ENCODE measurements around the gene ACKR2.
"Not testable (repeated sequence)": the region's sequence is repeated elsewhere in the genome, so short reads cannot be mapped to it uniquely, and the experiment has no call there.

The ACKR2 gene

GRCh38 chr3:42801784-42802183 is 7.5 kb upstream of the ACKR2 start:
- no peak for DNase-seq (ENCODE audit: low spot score)

DNA sequence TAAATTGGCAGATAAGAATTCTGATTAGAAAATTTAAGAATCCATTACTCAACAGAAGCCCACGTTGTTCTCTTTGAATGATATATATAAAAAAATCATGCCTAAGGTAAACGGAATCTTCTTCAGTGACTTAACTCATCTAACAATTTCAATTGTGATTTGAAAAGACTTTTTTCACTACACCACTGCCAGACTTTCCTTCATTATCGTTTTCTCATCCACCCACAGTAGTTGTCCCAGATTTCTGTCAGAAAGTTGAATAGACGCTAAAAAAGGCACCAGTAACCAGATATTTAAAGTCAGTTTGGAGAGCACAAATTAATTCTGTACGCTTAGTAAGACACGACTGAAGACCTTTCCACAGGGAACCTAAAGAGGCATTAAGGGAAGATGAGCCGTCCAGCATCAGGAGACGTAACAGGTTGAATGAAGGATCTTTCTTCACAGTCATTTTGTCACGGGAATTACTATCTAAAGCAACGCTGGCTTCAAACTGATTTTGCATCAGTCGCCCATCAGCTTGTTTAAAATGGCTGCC is 6.3 kb upstream of the ACKR2 start:
- no peak for DNase-seq (ENCODE audit: low spot score)

GRCh38 chr3:42803414-42804105 is 5.7 kb upstream of the ACKR2 start:
- DNase-seq (ENCODE audit: low spot score) = peak; percentile 45

DNA sequence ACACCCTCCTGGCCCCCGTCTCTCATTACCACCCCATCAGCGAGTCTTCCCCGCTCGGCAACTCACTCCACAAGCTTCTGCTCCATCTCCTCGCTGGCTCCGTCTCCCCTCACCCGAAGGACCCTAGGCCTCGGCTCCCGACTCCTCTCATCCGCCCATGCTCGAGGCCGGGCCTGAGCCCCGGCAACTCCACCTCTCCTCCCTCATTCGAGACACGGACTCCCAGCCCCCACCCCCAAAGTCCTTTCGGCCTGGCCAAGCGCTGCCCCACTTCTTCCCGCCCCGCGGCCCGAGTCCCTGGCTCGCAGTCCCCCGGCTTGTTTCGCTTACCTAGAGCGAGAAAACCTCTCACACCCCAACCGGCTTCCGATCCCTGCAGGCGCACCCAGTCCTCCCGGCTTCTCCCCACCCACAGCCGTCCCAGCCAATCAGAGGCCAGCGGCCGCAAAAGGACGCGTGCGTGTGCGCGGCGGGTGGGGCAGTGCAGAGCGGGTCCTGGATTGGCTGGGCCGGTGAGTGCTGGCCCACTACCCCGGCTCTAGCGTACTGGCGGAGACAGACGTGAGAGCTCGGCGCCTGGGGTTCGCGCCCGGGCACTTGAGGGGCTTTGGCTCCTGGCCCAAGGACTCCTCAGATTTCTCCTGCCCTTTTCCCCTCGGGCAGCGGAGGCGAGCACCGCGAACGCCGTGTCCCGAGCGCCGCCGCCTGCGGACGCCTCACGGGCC is 5.0 kb upstream of the ACKR2 start, which contains the start of gene HIGD1A:
TSS of gene HIGD1A (minus strand) at position 385 of the 725 bp plus-strand sequence. CDS start 10,237 bp downstream, outside the sequence.
- peak; percentile 97 for DNase-seq (ENCODE audit: low spot score)

- no peak for DNase-seq (ENCODE audit: low spot score)
These were observed 4.5 kb upstream of the ACKR2 start for GRCh38 chr3:42804831-42805132.

DNA sequence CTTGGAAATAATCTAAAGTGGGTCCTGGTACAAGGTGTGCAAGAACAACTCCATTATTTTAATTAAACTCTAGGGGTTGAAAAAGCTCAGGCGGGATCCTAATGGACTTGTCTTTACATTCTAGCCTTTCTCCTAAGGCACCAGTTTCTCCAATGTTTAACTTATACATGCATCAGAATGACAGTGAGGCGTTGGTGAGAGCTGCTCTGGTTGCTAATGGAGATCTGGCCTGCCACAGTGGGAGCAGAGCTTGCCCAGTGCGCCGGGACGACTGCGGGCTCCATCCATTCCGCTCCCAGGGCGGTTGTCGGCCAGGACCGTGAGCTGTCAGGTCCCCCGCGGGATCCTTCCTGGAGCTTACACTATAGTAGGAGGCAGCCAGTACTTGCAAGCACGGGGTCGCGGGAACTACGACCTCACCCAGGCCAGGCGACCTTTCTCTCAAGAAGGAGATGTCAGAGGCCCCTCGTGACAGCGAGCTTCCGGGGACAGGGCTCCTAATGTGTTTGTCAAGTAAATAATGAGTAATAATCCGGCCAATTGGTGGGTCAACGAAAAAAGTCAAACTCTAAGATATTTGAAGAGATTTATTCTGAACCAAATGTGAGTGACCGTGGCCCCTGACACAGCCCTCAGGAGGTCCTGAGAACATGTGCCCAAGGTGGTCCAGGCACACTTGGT is 4.0 kb upstream of the ACKR2 start:
- DNase-seq (ENCODE audit: low spot score) = peak; percentile 30

DNA sequence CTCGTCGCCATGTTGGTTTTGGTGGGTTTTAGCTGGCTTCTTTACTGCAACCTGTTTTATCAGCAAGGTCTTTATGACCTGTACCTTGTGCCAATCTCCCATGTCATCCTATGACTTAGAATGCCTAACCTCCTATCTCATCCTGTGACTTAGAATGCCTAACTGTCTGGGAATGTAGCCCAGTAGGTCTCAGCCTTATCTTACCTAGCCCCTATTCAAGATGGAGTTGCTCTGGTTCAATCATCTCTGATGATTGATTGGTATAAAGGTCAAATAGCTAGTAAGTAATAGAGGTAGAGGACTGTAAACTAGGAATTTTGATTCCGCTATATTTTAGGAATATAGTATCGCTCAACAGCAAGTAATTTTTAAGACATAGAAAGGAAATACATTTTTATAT is 1.3 kb upstream of the ACKR2 start:
- no peak for DNase-seq (ENCODE audit: low spot score)

GRCh38 chr3:42810706-42811105 is 1.5 kb downstream of the ACKR2 start:
- not testable (repeated sequence) for DNase-seq (ENCODE audit: low spot score)

- DNase-seq (ENCODE audit: low spot score) = peak; percentile 12
These were observed 2.1 kb downstream of the ACKR2 start for GRCh38 chr3:42811118-42811883.

GRCh38 chr3:42814246-42814645 is 5.0 kb downstream of the ACKR2 start:
- no peak for DNase-seq (ENCODE audit: low spot score)

DNA sequence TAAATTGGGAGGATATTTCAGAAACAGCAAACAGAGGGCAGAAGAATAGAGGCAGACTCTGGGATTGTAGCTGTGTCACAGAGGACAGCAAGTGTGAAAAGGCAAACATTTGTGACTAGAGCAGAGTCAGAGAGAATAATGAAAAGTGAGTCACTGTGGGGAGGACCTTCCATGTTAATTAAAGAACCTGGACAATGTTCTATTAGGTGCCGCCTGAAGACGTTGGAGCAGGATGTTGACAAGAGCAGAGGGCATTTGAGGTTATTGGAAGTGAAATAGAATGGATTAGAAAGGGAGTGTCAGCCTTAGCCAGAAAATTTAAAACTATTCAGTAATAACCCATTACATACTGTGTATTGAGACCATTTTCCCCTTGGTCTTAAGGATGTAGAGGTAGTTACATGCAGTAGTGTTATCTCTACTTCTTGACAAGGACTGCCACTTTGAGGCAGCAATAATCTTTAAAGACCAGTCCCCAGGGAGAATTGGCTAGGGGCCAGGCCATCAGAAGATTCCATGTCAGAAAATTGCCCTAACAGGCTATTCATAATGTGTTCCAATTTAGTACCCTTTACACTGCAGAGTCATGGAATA is 5.8 kb downstream of the ACKR2 start:
- no peak for DNase-seq (ENCODE audit: low spot score)

GRCh38 chr3:42815826-42816225 is 6.6 kb downstream of the ACKR2 start:
- no peak for DNase-seq (ENCODE audit: low spot score)

DNA sequence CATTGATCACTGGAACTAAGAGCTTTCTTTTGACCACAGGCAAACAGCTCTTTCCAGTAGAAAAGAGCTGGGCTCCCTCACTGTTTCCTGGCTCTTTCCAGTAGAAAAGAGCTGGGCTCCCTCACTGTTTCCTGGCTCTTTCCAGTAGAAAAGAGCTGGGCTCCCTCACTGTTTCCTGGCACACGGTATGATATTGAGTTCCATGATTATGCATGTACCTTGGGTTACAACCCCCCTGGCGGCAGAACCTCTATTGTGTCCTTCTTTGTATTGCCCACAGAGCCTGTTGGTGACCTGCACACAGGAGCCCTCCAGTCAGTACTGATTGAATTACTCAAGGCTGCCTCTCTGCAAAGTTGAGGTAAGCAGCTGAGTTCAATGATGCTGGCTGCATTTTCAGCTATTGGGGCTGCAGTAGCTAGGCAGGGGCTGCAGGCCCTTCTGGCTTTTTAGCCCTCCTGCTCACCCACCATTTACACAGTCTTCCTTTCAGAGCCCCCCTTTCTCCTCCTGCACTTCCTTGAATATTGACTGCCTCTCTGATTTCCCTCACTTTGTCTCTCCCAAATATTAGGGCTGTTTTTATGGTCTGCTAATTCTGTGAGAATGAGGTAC is 10.2 kb downstream of the ACKR2 start:
- no peak for DNase-seq (ENCODE audit: low spot score)

DNA sequence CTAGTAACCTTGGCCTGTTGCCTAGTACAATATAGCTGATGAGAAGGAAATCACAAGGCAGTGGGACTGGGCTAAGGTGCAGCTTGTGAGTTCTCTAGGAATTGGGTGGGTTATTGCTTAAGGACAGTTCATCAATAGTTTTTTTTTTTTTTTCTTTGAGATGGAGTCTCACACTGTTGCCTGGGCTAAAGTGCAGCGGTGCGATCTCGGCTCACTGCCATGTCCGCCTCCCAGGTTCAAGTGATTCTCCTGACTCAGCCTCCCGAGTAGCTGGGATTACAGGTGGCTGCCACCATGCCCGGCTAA is 11.5 kb downstream of the ACKR2 start:
- DNase-seq (ENCODE audit: low spot score) = no peak

DNA sequence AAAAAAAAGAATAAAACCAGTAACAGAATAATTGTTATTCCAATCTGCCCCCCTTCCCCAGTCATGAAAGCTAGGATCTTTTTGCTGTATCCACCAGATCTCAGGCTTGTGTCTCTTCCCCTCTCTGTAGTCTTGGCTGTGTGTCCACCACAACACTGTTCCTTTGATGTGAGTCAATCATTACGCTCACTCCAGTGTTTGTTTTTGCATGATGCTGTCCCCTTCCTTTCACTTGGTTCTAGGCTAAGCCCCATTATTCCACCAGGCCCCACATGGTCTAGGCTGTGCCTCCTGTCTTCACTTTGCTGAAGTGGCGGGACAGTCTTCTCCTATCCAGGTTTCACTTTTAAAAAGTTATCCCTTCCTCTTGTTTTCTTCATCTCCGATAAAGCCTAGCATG is 13.6 kb downstream of the ACKR2 start:
- DNase-seq (ENCODE audit: low spot score) = no peak

DNA sequence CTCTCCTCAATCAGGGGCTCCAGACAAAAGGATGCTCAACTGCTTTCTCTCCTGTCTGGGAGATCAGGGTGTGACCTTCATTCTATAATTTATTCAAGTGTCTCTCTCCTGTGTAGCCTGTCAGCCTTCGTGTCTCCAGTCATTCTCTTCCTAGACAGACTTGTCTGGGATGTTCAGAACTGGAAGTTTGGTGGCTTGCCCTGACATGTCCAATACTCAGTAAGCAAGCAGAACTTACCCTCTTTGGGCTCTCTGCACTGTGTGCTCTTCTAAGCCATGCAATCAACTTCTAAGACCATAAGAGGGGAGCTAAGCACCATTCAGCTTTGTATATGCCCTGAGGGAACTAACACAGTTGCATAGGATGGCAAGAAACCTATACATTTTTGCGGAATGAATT is 14.1 kb downstream of the ACKR2 start:
- no peak for DNase-seq (ENCODE audit: low spot score)

DNA sequence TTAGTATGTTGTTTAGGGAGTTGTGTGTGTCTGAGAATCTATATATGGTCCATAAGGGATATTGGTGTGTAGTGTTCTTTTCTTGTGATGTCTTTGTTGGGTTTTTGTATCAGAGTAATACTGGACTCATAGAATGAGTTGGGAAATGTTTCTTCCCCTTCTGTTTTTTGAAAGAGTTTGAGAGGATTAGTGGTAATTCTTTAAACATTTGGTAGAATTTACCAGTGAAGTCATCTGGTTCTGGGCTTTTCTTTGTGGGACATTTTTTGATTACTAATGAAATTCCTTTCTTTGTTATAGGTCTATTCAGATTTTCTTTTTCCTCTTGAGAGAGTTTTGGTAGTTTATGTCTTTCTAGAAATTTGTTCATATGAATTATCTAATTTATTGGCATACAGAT is 16.9 kb downstream of the ACKR2 start:
- DNase-seq (ENCODE audit: low spot score) = no peak

- DNase-seq (ENCODE audit: low spot score) = no peak
These were observed 17.8 kb downstream of the ACKR2 start for GRCh38 chr3:42827023-42827422.

DNA sequence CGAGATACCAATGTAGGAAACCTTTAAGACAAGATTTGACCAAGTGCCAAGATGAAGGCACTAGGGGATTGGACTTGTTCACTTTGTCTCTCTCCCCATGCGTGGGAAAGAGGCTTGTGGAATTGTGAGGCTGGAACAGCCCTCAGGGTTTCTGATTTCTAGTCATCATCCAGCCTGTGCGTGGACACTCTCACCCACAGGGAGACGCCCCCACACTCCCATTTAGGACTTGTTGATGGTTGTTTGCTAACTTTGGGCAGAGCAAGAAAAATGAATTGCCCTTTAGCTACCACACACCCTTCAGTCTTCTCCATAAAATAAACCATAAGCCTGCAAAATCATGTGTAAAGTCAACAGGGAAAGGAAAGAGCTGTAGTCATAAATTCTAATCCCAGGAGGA is 18.4 kb downstream of the ACKR2 start:
- DNase-seq (ENCODE audit: low spot score) = no peak

DNA sequence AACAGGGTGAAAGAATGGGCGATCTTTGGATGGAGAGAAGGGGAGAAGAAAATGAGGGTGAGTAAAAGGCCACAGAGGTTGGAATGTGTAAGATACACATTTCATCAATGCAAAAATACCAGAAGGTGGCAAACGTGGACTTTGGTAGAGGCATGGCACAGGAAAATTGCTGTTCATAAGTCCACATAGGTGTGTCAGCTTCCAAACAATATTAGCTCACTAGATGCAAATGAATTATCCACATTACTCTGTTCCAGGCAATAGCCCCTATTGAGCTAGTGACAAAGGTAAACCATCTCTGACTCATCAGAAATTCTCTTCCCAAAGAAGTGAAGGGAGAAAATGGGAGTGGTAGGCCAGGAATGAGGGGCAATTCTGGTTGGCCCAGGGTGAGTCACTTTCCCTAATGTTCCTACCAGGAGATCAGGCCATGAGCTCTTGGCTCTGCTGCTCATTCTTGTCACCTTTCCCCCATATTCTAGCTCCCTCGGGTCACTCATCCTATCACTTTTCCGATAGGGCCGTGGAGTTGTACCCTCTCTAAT is 19.9 kb downstream of the ACKR2 start:
- DNase-seq (ENCODE audit: low spot score) = no peak

Measured in pons (tissue), 1 donor.